GM21360 (cell line): Measurements from ENCODE around the gene VIPAS39.
"Not testable (repeated sequence)": the region's sequence is repeated elsewhere in the genome, so short reads cannot be mapped to it uniquely, and the experiment has no call there.

Experiments
- ATAC-seq: cut with Tn5 transposase; IDR thresholded peaks from one replicate; pipeline ENCODE4 v1.9.1; 2021; ENCODE audit warnings: mild to moderate bottlenecking, moderate library complexity; ENCODE audit not compliant: unreplicated experiment

The VIPAS39 gene

DNA sequence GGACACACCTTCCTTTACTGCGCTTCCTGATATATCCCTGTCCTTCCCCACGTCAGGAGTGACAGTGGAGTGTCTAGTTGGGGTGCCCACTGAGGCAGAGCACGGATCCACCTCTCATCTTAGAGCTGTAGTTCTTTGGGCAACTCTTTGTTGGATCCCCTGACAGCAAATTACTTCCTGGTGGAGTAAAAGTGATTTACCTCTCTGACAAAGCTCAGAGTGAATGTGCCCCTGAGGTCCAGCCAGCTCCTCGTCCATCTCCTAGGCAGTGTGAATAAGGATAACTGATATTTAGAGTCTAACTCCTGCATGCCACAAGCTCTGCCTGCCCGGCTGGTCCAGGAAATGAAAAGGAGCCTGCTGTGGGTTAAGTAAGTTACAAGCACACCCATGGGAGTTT is 16.5 kb upstream of the VIPAS39 start:
- no peak for ATAC-seq

DNA sequence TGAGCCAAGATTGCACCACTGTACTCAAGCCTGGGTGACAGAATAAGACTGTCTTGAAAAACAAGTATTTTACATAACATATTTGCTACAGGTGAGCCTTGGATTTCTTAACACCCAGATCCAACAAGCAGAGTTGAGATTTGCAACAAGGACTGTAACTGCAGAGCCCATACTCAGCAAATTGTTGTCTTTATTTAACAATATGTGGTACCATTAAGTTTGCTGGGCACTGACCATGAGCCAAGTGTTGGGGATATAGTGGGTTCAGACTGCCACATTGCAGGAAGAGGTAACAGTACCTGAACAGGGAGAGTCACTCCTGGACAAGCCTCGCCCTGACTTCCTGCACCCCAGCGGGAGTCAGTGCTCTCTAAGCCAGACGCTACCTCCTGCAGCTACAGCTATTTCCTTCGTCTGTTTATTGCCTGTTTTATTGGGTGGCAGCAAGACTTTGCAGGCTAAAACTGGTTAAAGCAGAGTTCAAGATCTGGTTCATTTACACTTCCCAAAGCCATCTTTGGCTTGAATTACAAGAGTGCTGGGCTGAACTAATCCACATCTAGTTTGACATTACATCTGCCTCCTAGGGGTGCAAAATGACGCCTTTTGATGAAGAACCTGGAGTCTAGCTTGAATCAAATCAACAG is 12.9 kb upstream of the VIPAS39 start:
- ATAC-seq: no peak

DNA sequence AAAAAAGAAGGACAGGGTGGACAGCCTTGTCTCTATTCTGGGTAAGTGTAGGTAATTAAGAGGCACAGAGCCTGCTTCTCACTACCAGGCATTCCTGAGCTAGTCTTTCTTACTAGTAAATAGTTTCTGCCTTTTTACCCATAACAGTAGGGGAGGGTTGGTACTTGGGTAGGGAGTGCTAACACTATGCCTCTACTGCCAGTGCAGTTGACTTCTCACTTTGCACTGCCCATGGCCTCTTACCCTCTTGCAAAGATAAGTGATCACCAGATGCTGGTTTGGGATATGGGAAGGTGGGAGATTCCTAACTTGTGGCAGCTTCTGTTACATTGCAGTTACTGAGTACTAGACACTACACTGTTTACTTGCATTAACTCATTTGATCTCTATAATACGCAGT is 12.1 kb upstream of the VIPAS39 start:
- ATAC-seq: no peak

DNA sequence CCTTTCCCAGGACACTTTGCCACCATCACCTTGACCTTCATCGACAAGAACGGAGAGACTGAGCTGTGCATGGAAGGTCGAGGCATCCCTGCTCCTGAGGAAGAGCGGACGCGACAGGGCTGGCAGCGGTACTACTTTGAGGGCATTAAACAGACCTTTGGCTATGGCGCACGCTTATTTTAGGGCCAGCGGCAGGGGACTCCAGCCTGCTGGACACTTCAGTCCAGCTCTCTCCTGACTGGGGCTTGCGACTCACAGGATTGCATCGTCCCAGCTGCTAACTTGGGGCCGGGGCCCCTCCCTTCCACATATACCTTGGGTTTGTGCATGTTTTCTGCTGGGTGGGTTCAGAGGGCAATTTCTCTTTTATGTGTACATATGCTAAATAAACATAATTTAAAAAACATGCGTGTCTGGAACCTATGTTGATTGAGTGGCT is 11.7 kb upstream of the VIPAS39 start:
- no peak for ATAC-seq

DNA sequence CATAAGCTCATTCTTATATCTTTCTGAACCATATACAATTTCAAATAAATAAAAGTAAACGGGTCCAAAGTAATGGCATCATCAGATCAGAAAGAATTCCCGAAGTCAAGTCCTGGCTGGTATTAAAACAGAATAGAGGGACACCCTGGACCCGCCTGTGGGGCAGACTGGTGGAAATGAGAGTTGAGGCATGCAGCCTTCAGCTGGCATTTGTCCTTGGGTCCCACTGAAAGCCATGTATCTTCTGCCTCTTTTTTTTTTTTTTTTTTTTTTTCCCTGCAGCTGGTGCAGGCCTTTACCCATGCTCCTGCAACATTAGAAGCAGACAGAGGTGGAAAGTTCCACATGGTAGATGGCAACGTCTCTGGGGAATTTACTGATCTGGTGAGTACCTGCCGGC is 10.4 kb upstream of the VIPAS39 start:
- ATAC-seq: no peak

DNA sequence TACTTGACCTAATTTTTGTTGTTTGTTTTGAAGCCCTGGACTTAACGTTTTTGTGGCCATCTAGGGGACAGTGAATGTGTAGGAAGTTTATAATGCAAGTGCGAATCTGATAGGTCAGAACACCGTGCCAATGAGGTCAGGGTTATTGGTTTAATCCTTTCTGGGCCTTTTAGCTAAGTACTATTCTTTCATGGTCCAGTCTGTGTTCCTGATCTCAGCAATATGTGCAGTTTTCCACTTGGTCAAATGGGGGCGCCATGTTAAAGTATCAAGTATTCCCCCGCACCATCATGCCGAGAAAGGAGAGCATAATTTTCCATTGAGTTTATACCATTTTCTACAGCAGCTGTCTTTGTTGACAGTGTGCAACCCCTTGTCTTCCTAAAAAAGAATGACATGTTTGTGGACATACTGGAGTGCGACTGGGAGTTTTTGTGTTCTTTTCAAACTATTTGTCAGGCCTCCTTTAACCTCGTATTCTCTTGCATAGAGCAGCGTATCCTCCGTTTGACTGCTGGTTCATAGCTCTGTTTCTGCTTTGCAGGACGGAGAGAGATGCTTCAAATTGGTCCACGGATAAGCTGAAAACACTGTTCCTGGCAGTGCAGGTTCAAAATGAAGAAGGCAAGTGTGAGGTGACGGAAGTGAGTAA is 1.8 kb upstream of the VIPAS39 start:
- no peak for ATAC-seq

DNA sequence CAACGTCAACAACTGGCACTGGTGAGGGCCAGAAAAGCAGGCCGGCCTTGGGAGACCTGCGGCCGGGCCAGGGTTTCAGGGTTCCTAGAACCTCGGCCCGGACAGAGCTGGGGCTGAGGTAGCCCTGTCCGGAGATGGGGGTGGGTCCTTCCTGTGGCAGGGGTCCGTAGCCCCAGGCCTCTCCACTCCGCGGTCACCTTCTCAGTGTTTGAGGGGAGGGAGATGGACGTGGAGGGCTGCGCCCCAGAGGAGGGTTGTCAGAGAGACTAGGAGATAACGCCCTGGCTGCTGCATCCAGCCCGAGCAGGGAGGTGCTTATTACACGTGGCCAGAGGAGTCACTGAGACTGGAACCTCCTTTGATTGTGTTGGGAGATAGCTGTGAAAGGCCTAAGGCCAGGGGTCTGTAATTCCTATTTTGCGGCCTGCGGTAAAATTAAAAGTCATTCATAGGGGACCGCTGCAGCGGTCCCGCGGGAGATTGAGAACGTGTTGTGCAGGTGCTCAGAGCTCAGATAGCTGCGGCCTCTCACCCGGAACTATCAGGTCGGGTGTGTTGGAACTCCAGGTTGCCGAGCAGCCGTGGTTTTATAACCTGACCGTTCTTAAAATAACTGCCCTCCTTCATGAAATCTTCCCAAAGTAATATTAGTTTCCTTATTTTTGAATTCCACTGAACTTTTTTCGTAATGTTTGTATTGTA is 999 bp upstream of the VIPAS39 start:
- ATAC-seq: peak; percentile 11

DNA sequence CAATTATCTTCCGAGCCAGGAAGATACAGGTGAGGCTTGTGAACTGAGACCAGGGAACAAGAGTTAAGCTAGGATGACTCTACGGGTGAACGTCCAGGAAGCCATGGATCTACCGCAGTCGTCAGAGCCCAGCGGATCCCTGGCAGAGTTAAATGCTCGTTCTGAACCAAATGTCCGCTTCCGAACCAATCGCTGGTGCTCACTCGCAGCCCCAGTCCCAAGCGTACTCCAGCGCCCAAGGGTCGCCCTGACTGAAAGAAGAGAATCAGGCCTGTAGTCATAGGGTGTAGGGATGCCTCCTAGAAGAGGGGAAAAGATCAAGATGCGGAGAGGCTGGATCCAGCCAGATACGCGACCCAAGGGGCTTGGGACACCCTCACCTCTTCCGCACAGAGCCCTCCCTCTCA is 283 bp downstream of the VIPAS39 start:
- peak; percentile 11 for ATAC-seq

DNA sequence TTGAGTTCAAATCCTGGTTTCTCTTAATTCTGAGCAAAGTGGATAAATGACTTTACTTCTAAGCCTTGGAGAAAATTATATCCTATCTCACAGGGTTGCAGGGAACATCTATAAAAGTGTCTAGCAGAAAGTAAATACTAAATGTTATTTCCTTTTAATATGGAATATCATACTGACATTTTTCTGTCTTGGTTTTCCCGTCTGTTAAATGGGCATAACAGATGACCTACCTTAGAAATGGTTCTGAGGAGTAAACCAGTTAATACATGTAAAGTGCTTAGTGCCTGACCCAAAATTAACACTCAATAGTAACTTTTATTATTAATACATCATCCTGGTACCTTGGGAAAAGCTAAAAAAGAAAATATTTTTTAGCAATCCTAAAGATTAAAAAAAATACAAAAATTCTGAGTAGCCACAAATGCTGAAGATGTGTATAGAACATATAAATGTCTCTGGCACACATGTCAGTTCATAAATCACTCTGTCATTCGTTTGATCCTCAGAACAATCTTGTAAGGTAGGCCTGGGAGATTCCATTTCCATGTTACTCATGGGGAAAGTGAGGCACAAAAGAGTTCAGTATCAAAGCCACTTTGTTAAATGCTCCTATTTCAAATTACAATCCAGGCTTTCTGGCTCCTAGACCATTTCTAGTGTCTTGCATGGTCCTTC is 1.3 kb downstream of the VIPAS39 start:
- no peak for ATAC-seq

DNA sequence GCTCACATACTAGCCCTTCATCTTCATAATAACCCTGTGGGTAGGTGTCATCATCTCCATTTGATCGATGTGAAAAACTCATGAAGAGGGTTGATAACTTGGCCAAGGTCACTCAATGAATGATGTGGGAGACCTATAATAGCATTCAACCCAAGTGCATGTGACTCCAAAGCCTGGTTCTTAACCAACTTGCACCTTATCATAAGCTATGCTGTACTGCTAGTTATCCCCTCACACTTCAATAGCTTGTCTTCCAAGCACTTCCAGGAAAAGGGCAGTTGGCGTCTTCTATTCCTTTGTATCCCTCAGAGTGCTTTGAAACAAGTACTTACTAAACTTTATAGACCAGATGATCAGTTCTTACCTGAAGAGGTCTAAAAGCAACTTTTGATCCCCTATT is 15.2 kb downstream of the VIPAS39 start:
- no peak for ATAC-seq

DNA sequence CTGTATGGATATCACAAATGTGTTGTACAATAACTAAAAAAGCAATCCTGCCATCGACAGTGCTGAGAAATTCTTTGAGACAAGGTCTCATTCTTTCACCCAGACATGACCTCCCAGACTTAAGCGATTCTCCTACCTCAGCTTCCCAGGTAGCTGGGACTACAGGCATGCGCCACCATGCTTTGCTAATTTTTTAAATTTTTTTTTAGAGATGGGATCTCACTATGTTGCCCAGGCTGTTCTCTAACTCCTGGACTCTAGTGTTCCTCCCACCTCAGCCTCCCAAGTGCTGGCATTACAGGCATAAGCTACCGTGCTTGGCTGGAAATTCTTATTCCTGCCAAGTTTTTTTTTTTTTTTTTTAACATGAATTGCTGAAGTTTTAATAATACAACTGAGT is 17.5 kb downstream of the VIPAS39 start:
- no peak for ATAC-seq

DNA sequence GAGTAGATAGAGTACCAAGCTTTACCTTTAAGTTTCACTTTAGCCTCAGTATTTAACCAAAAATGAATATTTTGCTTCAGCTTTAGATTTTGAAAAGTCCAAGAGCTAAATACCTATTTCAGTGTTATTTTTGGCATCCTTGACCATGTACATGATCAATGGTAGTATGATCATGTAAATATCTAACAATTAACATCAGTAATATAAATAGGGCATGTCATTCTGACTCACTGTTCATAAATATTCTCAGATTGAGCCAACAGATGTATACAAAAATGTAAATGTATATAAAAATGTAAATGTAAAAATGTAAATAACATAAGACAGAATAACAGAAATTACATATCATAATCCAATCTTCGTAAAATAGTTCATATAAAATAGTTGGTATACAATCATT is 18.8 kb downstream of the VIPAS39 start:
- no peak for ATAC-seq

DNA sequence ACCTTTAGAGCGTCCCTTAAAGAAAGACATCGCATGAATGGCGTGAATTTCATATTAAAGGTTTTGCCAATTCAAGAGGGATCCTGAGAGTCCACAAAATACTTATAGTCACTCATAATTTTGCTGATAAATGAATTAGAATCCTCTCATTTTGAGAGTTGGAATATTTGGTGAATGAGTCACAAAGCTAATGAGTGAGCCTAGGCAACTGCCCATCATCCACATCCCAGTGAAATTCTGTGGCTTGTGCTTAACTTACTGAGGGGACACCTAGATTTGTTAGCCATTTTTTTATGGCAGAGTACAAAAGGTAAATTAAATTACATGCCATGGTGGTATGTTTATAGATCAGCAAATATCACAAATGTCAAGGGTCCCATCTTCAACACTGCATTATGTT is 21.4 kb downstream of the VIPAS39 start:
- ATAC-seq: no peak

DNA sequence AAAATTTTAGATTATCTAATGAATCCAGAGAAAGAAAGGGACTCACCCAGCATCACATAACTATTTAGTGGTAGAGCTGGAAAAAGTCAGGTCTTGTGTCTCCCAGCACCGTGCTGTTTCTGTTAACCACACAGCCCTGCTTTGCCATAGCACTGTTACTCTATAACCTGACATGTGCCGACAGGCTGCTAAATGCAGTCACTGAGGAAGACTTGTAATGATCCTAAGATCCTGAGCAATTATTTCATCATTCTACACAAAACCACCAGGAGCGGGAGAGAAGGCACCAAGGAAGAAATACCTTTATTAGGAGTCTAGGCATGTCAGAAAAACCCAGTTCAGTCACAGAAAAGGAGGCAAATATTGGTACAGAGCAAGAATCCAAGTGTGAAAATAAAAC is 31.0 kb downstream of the VIPAS39 start:
- ATAC-seq: no peak

DNA sequence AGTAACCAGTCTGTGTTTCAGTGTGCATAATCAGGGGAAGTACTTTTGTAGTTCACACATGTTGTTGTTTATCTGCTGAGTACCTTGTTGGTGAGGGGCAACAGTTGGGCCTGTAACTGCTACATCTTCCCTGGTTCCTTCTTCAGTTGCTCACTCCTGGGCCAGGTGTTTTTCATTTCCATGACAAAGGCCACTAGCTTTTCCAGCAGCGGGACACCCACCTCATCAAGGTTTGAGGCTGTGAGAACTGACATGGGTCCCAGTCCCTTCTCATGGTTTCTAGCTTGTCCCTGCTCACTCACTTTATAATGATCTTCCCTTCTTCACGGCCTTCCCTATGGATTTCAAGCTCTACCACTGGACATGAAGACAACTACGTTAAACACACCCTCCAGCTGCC is 32.5 kb downstream of the VIPAS39 start:
- no peak for ATAC-seq

DNA sequence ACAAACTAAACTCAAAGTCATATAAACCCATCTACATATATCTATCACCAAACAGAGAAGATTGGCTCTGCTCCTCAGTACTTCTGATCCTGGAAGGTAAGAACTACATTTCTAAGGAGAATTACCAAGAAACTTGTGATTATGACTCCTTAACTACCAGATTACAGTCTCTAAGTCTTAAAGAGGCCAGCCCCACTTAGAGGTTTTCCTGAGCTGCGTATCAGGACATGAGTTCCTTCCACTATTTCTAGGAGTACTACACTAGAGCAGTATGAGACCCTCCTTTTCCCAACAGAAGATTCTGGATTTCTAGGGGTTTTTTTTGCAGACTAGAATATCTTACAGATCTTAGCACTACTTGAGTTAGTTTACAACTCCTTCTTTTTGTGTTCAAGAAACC is 34.0 kb downstream of the VIPAS39 start, which contains the start of gene NOXRED1:
NOXRED1 (minus strand) TSS at position 101 of the 400 bp plus-strand sequence. CDS start 634 bp downstream, outside the sequence.
- no peak for ATAC-seq

DNA sequence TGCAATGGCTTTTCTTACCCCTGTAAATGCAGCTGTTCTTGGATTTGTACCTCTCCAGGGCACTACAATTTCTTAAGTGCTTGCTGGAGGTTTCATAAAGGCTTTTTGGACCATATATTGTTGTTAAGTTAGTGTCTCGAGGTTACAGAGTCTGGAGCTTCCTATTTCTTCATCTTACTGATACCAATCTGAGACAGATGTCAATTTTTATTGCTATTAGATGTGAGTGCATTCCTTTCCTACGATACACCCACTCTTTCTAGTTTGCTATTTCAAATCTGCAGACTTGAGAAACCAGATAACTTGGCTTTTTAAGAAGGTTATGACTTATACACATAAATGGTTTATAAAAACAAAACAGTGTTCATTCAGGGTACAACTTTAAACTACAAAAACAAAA is 36.2 kb downstream of the VIPAS39 start:
- ATAC-seq: no peak

DNA sequence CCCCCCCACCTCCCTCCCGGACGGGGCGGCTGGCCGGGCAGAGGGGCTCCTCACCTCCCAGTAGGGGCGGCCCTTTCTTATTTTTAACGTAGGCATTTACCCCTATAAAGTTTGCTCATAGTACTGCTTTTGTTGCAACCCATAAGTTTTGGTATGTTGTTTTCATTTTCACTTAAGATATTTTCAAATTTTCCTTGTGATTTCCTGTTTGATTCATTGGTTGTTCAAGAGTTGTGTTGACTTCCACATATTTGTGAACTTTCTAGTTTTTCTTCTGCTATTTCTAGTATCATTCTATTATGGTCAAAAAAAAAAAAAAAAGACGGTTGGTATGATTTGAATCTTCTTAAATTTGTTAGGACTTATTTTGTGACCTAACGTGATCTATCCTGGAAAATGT is 40.6 kb downstream of the VIPAS39 start:
- ATAC-seq: no peak

DNA sequence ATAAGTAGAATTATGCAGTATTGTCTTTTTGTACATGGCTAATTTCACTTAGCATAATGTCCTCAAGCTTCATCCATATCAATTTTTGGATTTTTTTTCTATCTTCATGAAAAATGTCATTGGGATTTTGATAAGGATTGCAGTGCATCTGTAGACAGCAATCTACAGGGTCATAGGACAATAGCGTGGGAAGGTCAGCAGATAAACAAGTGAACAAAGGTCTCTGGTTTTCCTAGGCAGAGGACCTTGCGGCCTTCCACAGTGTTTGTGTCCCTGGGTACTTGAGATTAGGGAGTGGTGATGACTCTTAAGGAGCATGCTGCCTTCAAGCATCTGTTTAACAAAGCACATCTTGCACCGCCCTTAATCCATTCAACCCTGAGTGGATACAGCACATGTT is 41.3 kb downstream of the VIPAS39 start:
- not testable (repeated sequence) for ATAC-seq

DNA sequence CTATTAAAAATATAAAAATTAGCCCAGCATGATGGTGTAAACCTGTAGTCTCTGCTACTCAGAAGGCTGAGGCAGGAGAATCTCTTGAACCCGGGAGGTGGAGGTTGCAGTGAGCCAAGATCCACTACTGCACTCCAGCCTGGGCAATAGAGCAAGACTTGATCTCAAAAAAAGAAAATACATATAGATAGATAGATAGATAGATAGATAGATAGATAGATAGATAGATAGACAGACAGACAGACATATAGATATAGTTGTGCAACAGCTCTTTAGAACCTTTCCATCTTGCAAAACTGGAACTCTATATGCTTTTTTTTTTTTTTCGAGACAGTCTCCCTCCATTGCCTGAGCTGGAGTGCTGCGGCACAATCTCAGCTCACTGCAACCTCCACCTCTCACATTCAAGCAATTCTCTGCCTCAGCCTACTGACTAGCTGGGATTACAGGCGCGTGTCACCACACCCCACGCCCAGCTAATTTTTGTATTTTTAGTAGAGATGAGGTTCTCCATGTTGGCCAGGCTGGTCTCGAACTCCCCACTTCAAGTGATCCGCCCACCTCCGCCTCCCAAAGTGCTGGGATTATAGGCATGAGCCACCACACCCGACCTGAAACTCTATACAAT is 41.9 kb downstream of the VIPAS39 start:
- not testable (repeated sequence) for ATAC-seq

DNA sequence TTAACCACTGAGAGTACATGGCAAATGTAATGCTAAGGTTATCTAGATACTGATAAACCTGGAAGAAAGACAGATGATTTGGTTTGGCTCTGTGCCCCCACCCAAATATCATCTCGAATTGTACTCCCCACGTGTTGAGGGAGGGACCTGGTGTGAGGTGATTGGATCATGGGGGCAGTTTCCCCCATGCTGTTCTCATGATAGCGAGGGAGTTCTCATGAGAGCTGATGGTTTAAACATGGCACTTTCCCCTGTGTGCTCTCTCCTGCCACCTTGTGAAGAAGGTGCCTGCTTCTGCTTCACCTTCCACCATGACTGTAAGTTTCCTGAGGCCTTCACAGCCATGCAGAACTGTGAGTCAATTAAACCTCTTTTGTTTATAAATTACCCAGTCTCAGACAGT is 48.3 kb downstream of the VIPAS39 start:
- no peak for ATAC-seq
